Measurements from ENCODE around the gene RAPGEF4.
"Not testable (repeated sequence)": the region's sequence is repeated elsewhere in the genome, so short reads cannot be mapped to it uniquely, and the experiment has no call there.

Gene RAPGEF4

GRCh38 chr2:172743898-172744297 is 8.3 kb downstream of the RAPGEF4 start:
- Histone ChIP-seq H3K27me3 (ENCODE audit: control insufficient read depth, low read length) (peaks cover 4% of the 10 kb centered on the region; the same call in 1 of the 2 replicates), H3K4me2 (ENCODE audit: low read length) (no peak overlapping the region), H3K4me1 (ENCODE audit: control insufficient read depth, low read length) (no peaks in the 10 kb centered on the region), H3K27ac (ENCODE audit: low read depth, low read length) (no peak overlapping the region), H3K36me3 (ENCODE audit: control insufficient read depth, low read length) (no peaks in the 10 kb centered on the region), H4K20me1 (ENCODE audit: control insufficient read depth, insufficient read depth, low read depth, low read length) (no peaks in the 10 kb centered on the region), H3K9me2 (replicated peaks; ENCODE audit: control insufficient read depth, low read length) (no peaks in the 10 kb centered on the region), H3K4me3 (ENCODE audit: low read length) (no peak overlapping the region), H3K9me3 (ENCODE audit: control insufficient read depth, insufficient read depth, low read length) (no peaks in the 10 kb centered on the region), H3K79me2 (ENCODE audit: control insufficient read depth, low read length) (no peaks in the 10 kb centered on the region), H3F3A (ENCODE audit: control insufficient read depth, insufficient read depth) (no peaks in the 10 kb centered on the region)
- TF ChIP-seq CTCF (IDR thresholded peaks at IDR 0.05; ENCODE audit: low read depth, low read length, poor library complexity, severe bottlenecking) (no peak), EZH2phosphoT487 (IDR thresholded peaks at IDR 0.05; ENCODE audit: borderline replicate concordance, low read length) (no peak)

- Histone ChIP-seq H3K27ac (ENCODE audit: low read depth, low read length) (no peak overlapping the region), H3K4me2 (ENCODE audit: low read length) (no peak overlapping the region), H3K9me2 (replicated peaks; ENCODE audit: control insufficient read depth, low read length) (no peaks in the 10 kb centered on the region), H4K20me1 (ENCODE audit: control insufficient read depth, insufficient read depth, low read depth, low read length) (no peaks in the 10 kb centered on the region), H3K79me2 (ENCODE audit: control insufficient read depth, low read length) (no peaks in the 10 kb centered on the region), H3K9me3 (ENCODE audit: control insufficient read depth, insufficient read depth, low read length) (no peaks in the 10 kb centered on the region), H3K4me3 (ENCODE audit: low read length) (no peak overlapping the region), H3K27me3 (ENCODE audit: control insufficient read depth, low read length) (peaks cover 4% of the 10 kb centered on the region; the same call in 1 of the 2 replicates), H3K4me1 (ENCODE audit: control insufficient read depth, low read length) (no peaks in the 10 kb centered on the region), H3F3A (ENCODE audit: control insufficient read depth, insufficient read depth) (no peaks in the 10 kb centered on the region), H3K36me3 (ENCODE audit: control insufficient read depth, low read length) (no peaks in the 10 kb centered on the region)
- TF ChIP-seq EZH2phosphoT487 (IDR thresholded peaks at IDR 0.05; ENCODE audit: borderline replicate concordance, low read length) (no peak), CTCF (IDR thresholded peaks at IDR 0.05; ENCODE audit: low read depth, low read length, poor library complexity, severe bottlenecking) (no peak)
Measured at GRCh38 chr2:172745636-172746035, 10.0 kb downstream of the RAPGEF4 start.

GRCh38 chr2:172748543-172748942 is 12.9 kb downstream of the RAPGEF4 start:
- not testable (repeated sequence) for H3K36me3 ChIP-seq (ENCODE audit: control insufficient read depth, low read length); H3K4me1 ChIP-seq (ENCODE audit: control insufficient read depth, low read length); H3F3A ChIP-seq (ENCODE audit: control insufficient read depth, insufficient read depth); H3K4me2 ChIP-seq (ENCODE audit: low read length); H3K27ac ChIP-seq (ENCODE audit: low read depth, low read length); H3K79me2 ChIP-seq (ENCODE audit: control insufficient read depth, low read length); H3K4me3 ChIP-seq (ENCODE audit: low read length); H4K20me1 ChIP-seq (ENCODE audit: control insufficient read depth, insufficient read depth, low read depth, low read length); H3K9me2 ChIP-seq (replicated peaks; ENCODE audit: control insufficient read depth, low read length); H3K9me3 ChIP-seq (ENCODE audit: control insufficient read depth, insufficient read depth, low read length)
- peaks cover 16% of the 10 kb centered on the region for H3K27me3 ChIP-seq (ENCODE audit: control insufficient read depth, low read length)

GRCh38 chr2:172749388-172749787 is 13.7 kb downstream of the RAPGEF4 start:
- no peaks in the 10 kb centered on the region for H3K79me2 ChIP-seq (ENCODE audit: control insufficient read depth, low read length)
- TF ChIP-seq CTCF (IDR thresholded peaks at IDR 0.05; ENCODE audit: low read depth, low read length, poor library complexity, severe bottlenecking): no peak
- TF ChIP-seq EZH2phosphoT487 (IDR thresholded peaks at IDR 0.05; ENCODE audit: borderline replicate concordance, low read length): no peak
- no peak overlapping the region for H3K27ac ChIP-seq (ENCODE audit: low read depth, low read length)
- H3K4me1 ChIP-seq (ENCODE audit: control insufficient read depth, low read length): no peaks in the 10 kb centered on the region
- peaks cover 16% of the 10 kb centered on the region for H3K27me3 ChIP-seq (ENCODE audit: control insufficient read depth, low read length)
- no peaks in the 10 kb centered on the region for H3K36me3 ChIP-seq (ENCODE audit: control insufficient read depth, low read length)
- no peaks in the 10 kb centered on the region for H3K9me3 ChIP-seq (ENCODE audit: control insufficient read depth, insufficient read depth, low read length)
- H3K9me2 ChIP-seq (replicated peaks; ENCODE audit: control insufficient read depth, low read length): no peaks in the 10 kb centered on the region
- H3F3A ChIP-seq (ENCODE audit: control insufficient read depth, insufficient read depth): no peaks in the 10 kb centered on the region
- H3K4me2 ChIP-seq (ENCODE audit: low read length): no peak overlapping the region
- no peak overlapping the region for H3K4me3 ChIP-seq (ENCODE audit: low read length)
- H4K20me1 ChIP-seq (ENCODE audit: control insufficient read depth, insufficient read depth, low read depth, low read length): no peaks in the 10 kb centered on the region
